Measurements from ENCODE around the gene CREG1. TPM values are rescaled to one million over a fixed set of nuclear protein-coding genes. Genes with fewer than 3 reads are reported as not detected.

Gene CREG1
- total RNA-seq, 1 experiment from 2014 or later: 7.7 TPM

GRCh38 chr1:167593860-167594259, 40.3 kb upstream of the CREG1 start:
- Histone ChIP-seq H3K36me3 (ENCODE audit: insufficient read depth, low read length, poor library complexity, severe bottlenecking) (no peaks in the 10 kb centered on the region), H3K4me3 (ENCODE audit: low read depth, low read length, poor library complexity, severe bottlenecking) (no peak overlapping the region), H3K4me1 (ENCODE audit: insufficient read depth, low read length, poor library complexity, severe bottlenecking) (no peaks in the 10 kb centered on the region), H3K27me3 (replicated peaks; ENCODE audit: insufficient read depth, low read depth, low read length, poor library complexity) (no peaks in the 10 kb centered on the region), H3K9me3 (ENCODE audit: low read depth, low read length, poor library complexity, severe bottlenecking) (no peaks in the 10 kb centered on the region), H3K27ac (ENCODE audit: low read depth, low read length, poor library complexity, severe bottlenecking) (no peak overlapping the region)
- BruUV-seq (replicated peaks): no TSS peak
- TF ChIP-seq, protein P1, sequence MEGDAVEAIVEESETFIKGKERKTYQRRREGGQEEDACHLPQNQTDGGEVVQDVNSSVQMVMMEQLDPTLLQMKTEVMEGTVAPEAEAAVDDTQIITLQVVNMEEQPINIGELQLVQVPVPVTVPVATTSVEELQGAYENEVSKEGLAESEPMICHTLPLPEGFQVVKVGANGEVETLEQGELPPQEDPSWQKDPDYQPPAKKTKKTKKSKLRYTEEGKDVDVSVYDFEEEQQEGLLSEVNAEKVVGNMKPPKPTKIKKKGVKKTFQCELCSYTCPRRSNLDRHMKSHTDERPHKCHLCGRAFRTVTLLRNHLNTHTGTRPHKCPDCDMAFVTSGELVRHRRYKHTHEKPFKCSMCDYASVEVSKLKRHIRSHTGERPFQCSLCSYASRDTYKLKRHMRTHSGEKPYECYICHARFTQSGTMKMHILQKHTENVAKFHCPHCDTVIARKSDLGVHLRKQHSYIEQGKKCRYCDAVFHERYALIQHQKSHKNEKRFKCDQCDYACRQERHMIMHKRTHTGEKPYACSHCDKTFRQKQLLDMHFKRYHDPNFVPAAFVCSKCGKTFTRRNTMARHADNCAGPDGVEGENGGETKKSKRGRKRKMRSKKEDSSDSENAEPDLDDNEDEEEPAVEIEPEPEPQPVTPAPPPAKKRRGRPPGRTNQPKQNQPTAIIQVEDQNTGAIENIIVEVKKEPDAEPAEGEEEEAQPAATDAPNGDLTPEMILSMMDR (conservative IDR thresholded peaks at IDR 0.05; ENCODE audit: low read depth, low read length): no peak
- no peak for TF ChIP-seq EZH2 (IDR thresholded peaks at IDR 0.05; ENCODE audit: borderline replicate concordance, low read depth, low read length, poor library complexity, severe bottlenecking)
- intact Hi-C loops (cut with micrococcal nuclease; ENCODE audit: unreplicated experiment): no loop called here
- ChIA-PET POLR2A (ENCODE audit: low non-redundant PET) (no interaction called here), CTCF (no interaction called here)
- no peak for DNase-seq (ENCODE audit: low spot score)

GRCh38 chr1:167592475-167592874, 38.9 kb upstream of the CREG1 start:
- no peak overlapping the region for H3K27ac ChIP-seq (ENCODE audit: low read depth, low read length, poor library complexity, severe bottlenecking)
- H3K36me3 ChIP-seq (ENCODE audit: insufficient read depth, low read length, poor library complexity, severe bottlenecking): no peaks in the 10 kb centered on the region
- no TSS peak for BruUV-seq (replicated peaks)
- TF ChIP-seq, protein P1 (conservative IDR thresholded peaks at IDR 0.05; ENCODE audit: low read depth, low read length): no peak
- TF ChIP-seq EZH2 (IDR thresholded peaks at IDR 0.05; ENCODE audit: borderline replicate concordance, low read depth, low read length, poor library complexity, severe bottlenecking): no peak
- H3K4me3 ChIP-seq (ENCODE audit: low read depth, low read length, poor library complexity, severe bottlenecking): no peak overlapping the region
- no peaks in the 10 kb centered on the region for H3K4me1 ChIP-seq (ENCODE audit: insufficient read depth, low read length, poor library complexity, severe bottlenecking)
- H3K27me3 ChIP-seq (replicated peaks; ENCODE audit: insufficient read depth, low read depth, low read length, poor library complexity): no peaks in the 10 kb centered on the region
- ChIA-PET CTCF (no interaction called here), POLR2A (ENCODE audit: low non-redundant PET) (no interaction called here)
- intact Hi-C loops (cut with micrococcal nuclease; ENCODE audit: unreplicated experiment): no loop called here
- no peaks in the 10 kb centered on the region for H3K9me3 ChIP-seq (ENCODE audit: low read depth, low read length, poor library complexity, severe bottlenecking)
- no peak for DNase-seq (ENCODE audit: low spot score)

- no TSS peak for BruUV-seq (replicated peaks)
- intact Hi-C loops (cut with micrococcal nuclease; ENCODE audit: unreplicated experiment): no loop called here
- Histone ChIP-seq H3K9me3 (ENCODE audit: low read depth, low read length, poor library complexity, severe bottlenecking) (no peaks in the 10 kb centered on the region), H3K4me3 (ENCODE audit: low read depth, low read length, poor library complexity, severe bottlenecking) (no peak overlapping the region), H3K36me3 (ENCODE audit: insufficient read depth, low read length, poor library complexity, severe bottlenecking) (no peaks in the 10 kb centered on the region), H3K27me3 (replicated peaks; ENCODE audit: insufficient read depth, low read depth, low read length, poor library complexity) (no peaks in the 10 kb centered on the region), H3K27ac (ENCODE audit: low read depth, low read length, poor library complexity, severe bottlenecking) (no peak overlapping the region), H3K4me1 (ENCODE audit: insufficient read depth, low read length, poor library complexity, severe bottlenecking) (no peaks in the 10 kb centered on the region)
- ChIA-PET POLR2A (ENCODE audit: low non-redundant PET) (interaction anchor here (0.7 kb wide), 1 partner anchor 20 kb away, joined by 6 read pairs; no protein-coding TSS in a partner anchor), CTCF (no interaction called here)
- no peak for DNase-seq (ENCODE audit: low spot score)
- TF ChIP-seq, protein P1 (conservative IDR thresholded peaks at IDR 0.05; ENCODE audit: low read depth, low read length): no peak
- no peak for TF ChIP-seq EZH2 (IDR thresholded peaks at IDR 0.05; ENCODE audit: borderline replicate concordance, low read depth, low read length, poor library complexity, severe bottlenecking)
These were observed 34.8 kb upstream of the CREG1 start for GRCh38 chr1:167588361-167588760.

Measured in A673 (cell line).